GM18505 (cell line): Measurements from ENCODE around the gene CCDC14.
"Not testable (repeated sequence)": the region's sequence is repeated elsewhere in the genome, so short reads cannot be mapped to it uniquely, and the experiment has no call there.

Experiments used
- ATAC-seq: cut with Tn5 transposase; IDR thresholded peaks from one replicate; pipeline ENCODE4 v1.9.1; 2021; ENCODE audit not compliant: unreplicated experiment
- POLR2A ChIP-seq: IDR thresholded peaks from 4 replicates; pipeline ENCODE4 v1.6.1; 2011; ENCODE audit warnings: borderline replicate concordance; ENCODE audit not compliant: insufficient read depth, insufficient read length; ENCODE audit errors: extremely low read depth

The CCDC14 gene

GRCh38 chr3:123936400-123936799 is 24.6 kb downstream of the CCDC14 start:
- ATAC-seq, result no peak
- TF ChIP-seq POLR2A, result no peak

DNA sequence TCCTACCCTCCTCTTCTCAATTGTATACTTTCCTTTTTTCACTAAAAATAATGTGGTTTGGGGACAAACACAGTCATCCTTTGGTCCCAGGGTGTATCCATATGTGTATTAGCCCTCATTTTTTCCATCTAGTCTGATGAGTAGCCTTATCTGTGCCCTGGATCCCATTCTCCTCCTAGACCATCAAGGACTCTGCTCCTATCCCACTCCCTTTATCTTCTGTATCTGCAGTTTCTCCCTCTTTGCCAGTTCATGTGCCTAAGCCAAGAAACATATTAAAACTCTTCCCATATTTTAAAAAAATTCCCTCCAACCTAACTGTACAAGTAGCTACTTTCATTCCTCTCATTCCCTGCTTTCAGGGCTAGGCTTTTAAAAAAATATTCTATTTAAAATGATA is 25.2 kb downstream of the CCDC14 start:
- no peak for ATAC-seq
- no peak for TF ChIP-seq POLR2A

DNA sequence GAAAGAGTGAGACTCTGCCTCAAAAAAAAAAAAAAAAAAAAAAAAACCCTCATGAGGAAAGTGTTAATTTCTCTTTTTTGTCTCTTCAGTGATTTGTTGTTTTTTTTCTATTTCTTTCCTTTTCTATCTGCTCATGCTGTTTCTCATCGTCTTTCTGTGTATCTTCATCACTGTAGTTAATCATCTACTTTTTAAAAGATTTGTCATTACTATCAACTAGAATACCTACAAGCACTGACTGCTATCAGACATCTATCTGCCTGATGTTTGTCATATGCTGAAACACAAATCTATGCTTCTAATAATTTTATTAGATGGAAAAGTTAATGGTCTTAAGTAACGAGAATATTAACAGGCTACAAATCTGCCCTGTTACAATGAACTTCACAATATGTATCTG is 26.8 kb downstream of the CCDC14 start:
- ATAC-seq, result no peak
- TF ChIP-seq POLR2A, result no peak

DNA sequence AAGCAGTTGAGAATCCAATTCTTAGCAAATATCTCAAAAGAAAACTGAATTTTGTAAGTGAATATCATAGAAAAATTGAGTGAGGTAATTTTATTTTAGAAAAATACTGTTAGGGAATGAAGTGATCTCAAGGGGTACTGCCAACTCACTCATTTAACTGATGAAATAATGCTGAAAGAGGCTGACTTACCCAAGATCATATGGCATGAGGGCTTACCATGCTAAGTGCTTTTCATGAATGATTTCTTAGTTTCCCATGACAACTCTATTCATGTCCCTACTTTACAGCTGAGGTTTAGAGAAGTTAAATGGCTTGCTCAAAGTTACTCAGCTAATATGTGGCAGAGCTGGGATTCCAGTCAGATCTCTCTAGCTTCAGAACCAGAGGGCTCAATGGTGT is 30.6 kb downstream of the CCDC14 start:
- TF ChIP-seq POLR2A, result no peak
- no peak for ATAC-seq

DNA sequence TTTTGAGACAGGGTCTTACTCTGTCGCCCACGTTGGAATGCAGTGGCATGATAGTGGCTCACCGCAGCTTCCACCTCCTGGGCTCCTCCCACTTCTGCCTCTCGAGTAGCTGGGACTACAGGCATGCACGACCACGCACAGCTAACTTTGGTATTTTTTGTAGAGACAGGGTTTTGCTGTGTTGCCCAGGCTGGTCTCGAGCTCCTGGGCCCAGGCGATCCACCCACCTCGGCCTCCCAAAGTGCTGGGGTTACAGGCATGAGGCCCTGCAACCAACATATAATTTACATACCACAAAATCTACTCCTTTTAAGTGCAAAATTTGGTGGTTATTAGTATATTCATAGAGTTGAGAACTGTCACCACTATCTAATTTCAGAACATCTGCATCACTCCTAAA is 31.7 kb downstream of the CCDC14 start:
- no peak for ATAC-seq
- no peak for TF ChIP-seq POLR2A

- ATAC-seq, result no peak
- TF ChIP-seq POLR2A, result no peak
These were observed 34.6 kb downstream of the CCDC14 start for GRCh38 chr3:123926396-123926795.

GRCh38 chr3:123920868-123921267 is 40.2 kb downstream of the CCDC14 start:
- no peak for ATAC-seq
- no peak for TF ChIP-seq POLR2A

DNA sequence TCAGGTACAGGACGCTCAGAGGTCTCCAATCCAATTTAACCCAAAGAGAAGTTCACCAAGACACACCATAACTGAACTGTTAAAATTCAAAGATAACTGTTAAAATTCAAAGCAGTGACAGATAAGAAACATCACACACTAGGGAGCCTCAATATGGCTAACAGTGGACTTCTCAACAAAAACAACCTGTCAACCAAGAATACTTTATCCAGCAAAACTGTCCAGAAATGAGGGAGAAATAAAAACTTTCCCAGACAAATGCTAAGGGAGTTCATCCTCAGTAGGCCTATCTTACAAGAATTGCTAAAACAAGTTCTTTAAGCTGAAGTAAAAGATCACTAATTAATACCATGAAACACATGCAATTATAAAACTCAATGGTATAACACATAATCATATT is 40.6 kb downstream of the CCDC14 start:
- no peak for ATAC-seq
- no peak for TF ChIP-seq POLR2A

GRCh38 chr3:123919353-123919752 is 41.7 kb downstream of the CCDC14 start:
- TF ChIP-seq POLR2A, result no peak

DNA sequence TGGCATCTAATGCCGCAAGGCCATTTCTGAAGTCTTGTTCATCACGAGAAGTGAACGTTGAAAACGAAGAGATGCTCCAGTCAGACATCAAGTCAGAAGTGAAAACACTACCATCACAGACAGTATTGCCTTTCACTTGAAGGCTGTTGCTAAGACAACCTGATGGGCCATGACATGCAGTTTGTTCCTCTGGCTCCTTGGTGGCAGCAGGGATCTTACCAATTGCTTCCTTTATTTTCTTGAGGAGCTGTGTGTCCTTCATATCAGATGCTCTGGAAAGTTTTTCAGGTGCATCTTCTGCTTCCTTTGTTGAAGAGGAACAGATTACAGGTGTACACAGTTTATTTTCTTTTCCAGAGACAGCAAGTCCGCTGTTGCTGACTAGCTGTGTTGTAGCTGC is 46.2 kb downstream of the CCDC14 start:
- no peak for ATAC-seq
- no peak for TF ChIP-seq POLR2A

More at GRCh38 chr3:123919353-123919752, 41.7 kb downstream of the CCDC14 start:
- no peak for ATAC-seq

DNA sequence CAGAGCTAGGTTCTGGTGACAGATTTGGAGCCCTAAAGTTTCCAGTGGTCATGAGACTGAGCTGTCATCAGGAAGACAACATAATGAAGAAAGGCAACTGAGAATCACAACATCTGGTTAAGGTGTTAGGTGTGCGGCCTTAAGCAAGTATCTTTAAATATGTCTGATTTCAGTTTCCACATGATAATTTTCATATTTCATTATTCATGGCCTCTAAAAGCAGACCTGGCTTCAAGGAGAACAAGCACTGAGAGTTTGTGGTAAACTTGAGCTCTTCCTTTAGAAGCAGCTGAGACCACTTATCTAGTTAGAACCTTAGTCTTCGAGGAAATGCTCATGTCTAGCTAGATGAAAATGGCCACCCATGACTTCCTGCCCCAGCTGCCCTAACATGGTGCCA is 51.2 kb downstream of the CCDC14 start:
- ATAC-seq, result no peak
- no peak for TF ChIP-seq POLR2A

DNA sequence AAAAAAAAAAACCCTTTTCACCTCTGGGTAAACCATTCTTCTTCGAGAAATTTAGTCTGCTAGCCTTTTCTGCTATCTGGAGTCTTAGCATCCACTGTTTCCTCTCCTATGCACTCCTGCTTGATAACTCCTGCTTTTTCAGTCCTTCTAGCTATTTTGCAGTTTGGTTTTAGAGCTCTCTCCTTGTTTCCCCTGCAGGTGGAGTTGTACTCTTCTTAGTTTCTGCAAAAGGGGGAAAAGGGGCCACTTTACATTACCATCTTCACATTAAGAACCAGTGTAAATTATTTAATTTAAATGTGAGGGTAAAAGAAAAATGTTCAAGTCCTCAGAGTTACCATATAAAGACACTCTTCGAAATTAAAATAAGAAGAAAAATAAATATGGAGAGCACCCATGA is 53.3 kb downstream of the CCDC14 start:
- ATAC-seq, result no peak
- TF ChIP-seq POLR2A, result no peak

GRCh38 chr3:123899300-123899865 is 61.6 kb downstream of the CCDC14 start:
- no peak for TF ChIP-seq POLR2A
- ATAC-seq, result no peak

DNA sequence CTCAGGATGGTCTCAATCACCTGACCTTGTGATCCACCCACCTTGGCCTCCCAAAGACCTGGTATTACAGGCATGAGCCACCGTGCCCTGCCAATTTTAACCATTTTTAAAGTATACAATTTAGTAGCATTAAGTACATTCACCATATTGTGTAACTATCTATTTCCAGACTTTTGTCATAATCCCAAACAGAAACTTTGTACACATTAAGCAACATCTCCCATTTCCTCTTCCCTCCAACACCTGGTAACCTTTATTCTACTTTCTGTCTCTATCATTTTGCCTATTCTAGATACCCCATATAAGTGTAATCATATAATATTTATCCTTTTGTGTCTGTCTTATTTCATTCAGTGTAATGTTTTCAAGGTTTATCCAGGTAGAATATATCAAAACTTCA is 68.0 kb downstream of the CCDC14 start:
- no peak for ATAC-seq
- TF ChIP-seq POLR2A, result no peak

DNA sequence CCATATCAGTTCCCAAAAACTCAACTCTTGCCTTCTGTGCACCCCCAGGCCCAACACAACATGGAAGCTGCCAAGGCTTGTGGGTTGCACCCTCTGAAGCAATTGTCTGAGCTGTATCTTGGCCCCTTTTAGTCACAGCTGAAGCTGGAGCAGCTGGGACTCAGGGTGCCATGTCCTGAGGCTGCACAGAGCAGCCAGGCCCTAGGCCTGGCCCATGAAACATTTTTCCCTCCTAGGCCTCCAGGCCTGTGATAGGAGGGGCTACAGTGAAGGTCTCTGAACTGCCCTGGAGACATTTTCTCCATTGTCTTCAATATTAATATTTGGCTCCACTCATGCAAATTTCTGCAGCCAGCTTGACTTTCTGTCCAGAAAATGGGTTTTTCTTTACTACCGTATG is 68.8 kb downstream of the CCDC14 start:
- TF ChIP-seq POLR2A, result no peak
- ATAC-seq, result no peak

DNA sequence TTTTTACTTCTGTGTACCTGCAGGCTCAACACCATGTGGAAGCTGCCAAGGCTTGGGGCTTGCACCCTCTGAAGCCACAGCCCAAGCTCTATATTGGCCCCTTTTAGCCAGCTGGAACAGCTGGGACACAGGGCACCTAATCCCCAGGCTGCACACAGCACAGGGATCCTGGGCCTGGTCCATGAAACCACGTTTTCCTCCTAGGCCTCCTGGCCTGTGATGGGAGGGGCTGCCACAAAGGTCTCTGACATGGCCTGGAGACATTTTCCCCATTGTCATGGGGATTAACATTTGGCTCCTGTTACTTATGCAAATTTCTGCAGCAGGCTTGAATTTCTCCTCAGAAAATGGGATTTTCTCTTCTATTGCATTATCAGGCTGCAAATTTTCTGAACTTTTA is 70.0 kb downstream of the CCDC14 start:
- not testable (repeated sequence) for ATAC-seq

- ATAC-seq, result not testable (repeated sequence)
These were observed 70.9 kb downstream of the CCDC14 start for GRCh38 chr3:123890162-123890561.
